GM18873 (cell line): ENCODE measurements around the gene SLC9A1.

Experiments
- ATAC-seq: cut with Tn5 transposase; IDR thresholded peaks from one replicate; pipeline ENCODE4 v1.9.1; 2021; ENCODE audit warnings: mild to moderate bottlenecking, moderate library complexity, moderate number of reproducible peaks; ENCODE audit not compliant: unreplicated experiment, low FRiP score

The SLC9A1 gene

DNA sequence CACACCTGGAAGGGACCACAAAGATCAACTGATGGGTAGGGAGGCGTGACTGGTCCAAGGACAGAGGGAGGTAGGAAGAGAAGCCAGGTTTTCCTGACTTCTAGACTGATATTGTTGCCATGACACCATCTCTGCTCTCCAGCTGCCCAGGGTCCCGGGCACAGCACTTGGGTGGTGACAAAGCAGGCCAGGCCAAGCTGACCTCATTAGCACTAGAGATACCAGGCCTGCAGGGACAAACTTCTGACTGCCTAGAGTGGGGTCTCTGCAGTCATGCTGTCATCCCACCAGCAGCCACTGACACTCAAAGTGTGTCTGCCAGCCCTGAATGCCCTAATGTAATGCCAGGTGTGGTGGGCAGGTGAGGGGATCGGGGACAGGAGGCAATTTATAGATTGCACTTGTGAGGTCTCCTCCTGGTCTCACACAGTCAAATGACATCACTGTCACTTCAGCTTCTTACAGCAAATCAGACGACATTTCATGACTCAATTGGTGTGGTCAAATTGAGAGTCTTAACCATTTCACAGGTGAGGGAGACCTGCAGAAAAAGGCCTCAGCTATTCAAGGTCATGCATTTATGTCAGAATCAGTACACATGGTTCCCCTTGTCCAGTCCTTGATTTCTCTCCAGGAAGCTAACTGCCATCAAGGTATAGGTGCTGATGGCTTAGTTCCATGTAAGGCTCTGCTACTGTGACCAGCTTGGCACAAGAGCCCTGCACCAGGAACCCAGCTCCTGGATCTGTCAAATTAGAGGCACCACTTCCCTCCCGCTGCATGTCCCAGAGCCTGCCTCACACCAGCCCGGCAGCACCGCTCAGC lies 2.7 kb downstream of the SLC9A1 start:
- ATAC-seq: no peak

DNA sequence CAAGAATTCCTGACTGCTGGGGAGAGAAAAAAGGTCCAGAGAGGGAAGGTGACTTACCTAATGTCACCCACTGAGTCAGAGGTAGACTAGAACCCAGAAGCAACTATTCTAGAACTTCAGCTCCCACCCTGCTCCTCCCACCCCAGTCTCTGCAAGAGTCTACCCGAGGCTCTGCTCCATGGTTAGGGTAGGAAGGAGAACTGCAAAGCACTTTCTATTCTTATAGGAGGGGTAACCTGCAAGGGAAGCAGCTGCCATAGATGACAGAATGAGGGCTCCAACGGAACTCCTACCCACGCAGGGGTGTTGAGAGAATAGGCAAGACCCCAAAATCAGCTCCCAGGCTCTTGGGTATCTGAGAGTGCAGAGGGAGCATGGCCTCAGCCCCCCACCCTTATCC lies 4.3 kb downstream of the SLC9A1 start:
- ATAC-seq: no peak

DNA sequence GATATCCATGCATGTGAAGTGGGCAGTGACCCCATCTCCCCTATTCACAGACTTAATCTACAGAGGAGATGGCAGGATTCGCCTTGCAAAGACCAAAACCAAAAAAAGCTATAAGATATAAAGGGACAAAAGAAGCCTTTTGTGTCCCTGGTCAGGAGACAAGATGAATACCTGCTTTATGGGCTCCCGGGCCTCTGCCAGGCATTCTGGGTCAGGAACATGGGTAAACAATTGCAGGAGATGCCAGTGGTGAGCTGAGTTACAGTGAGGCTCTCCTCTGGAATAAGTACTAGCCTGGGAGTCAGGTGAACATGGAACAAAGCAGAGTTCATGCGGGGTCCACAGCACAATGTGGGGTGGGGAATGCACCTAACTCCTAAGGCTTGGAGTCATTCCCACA lies 4.7 kb downstream of the SLC9A1 start:
- no peak for ATAC-seq

DNA sequence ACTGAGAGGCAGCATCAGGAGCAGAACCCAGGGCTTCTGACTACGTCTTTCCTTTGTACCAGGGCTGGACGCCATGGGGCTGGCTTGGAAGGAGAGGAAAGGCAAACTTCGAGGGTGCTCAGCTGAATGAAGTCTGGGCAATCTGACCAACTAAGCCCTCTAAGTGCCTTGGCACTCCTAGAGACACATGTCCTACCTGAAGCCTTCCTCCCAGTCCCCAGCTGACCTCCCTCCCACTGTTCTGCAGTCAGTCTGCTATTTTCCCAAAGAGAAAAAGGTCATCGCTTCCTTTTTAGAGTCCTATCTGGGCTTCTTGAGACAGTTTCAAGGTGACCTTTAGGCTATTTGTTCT lies 5.2 kb downstream of the SLC9A1 start:
- ATAC-seq: no peak

DNA sequence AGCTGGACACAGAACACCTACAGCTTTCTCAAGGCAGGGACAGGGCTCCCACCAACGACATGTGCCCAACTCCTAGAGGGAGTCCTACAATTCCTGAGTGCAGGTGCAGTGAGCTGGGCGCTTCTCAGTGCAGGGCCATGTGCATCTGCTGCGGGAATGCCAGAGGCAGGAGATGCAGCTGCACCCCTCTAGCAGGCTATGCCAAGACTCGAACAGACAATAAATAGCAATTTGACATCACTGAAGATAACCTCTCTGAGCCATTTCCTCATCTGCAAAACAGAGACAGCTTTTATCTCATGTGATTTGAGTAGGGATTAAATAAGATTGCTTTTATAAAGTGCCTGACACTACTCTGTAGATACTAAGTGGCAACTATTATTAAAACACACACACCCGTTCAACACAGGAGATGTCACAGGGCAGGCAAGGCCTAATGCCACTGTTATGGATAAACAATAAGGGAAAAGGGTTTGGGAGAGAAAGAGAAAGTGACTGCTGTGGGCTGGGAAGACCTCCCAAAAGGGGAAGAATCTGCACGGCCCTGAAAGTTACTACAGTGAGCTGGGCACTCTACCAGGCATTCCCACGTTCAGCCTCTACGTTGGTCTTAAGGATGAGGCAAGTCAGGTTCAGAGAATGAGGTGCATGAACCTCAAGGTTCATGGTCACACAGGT lies 5.7 kb downstream of the SLC9A1 start:
- no peak for ATAC-seq

DNA sequence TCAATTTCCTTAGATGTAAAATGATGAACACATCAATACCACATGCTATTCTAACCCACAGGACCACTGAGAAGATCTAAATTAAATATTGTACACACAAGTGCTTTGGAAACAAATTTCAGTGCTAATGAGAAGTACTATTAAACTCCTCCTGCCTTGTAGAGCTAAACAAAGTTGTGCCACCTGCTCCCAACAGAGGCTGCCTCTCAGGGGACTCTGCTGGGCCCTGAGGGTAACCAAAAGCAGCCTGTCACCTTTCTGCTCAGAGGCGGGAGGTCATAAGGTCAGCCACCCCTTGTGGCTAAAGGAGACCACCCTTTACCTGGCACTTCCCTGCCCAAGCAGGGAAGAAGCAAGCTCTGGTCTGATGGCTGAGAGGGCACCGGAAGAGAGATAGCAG lies 6.3 kb downstream of the SLC9A1 start:
- ATAC-seq: no peak

DNA sequence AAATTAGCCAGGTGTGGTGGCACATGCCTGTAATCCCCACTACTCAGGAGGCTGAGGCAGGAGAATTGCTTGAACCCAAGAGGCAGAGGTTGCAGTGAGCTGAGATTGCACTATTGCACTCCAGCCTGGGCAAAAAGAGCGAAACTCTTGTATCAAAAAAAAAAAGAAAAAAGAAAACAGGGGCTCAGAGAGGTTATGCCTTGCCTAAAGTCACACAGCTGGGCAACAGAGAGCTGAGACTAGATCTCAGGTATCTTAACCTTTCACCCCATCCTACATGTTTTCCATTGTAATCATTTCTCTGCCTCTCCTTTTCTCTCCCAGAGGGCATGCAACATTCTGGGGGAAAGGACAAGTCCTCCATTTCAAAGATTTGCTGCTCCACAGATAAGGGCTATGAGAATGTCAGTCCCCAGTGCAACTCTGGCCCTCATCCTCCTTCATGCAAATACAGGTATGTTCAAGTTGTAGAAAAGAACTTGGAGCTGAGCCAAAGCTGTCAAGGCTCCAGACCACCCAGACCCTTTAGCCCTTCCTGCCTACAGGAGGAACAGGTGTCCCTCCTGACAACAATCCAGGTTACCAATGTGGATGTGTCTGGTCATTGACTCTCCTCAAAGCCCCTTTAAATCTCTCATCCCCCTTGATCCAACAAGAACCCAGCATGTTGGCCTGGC lies 6.9 kb downstream of the SLC9A1 start:
- ATAC-seq: no peak

DNA sequence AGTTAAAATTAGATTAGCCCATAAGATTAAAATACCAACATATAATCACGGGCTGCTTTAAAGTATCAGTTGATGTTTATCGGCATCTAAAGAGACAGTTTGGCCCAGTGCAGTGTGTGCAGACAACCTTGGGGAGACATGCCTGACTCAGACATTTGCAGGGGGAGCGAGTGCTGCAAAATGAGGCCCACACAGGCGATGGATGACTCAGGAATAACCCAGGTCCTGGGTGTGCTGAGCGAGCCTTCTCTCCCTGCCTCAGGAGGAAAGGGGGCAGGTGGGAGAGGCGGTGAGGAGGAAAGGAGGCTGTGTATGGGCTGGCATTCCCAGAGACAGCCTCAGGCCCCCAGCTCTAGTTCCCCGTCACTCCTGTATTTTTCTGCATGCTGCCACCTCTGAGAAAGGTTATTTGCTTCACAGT lies 9.0 kb downstream of the SLC9A1 start:
- ATAC-seq: no peak

DNA sequence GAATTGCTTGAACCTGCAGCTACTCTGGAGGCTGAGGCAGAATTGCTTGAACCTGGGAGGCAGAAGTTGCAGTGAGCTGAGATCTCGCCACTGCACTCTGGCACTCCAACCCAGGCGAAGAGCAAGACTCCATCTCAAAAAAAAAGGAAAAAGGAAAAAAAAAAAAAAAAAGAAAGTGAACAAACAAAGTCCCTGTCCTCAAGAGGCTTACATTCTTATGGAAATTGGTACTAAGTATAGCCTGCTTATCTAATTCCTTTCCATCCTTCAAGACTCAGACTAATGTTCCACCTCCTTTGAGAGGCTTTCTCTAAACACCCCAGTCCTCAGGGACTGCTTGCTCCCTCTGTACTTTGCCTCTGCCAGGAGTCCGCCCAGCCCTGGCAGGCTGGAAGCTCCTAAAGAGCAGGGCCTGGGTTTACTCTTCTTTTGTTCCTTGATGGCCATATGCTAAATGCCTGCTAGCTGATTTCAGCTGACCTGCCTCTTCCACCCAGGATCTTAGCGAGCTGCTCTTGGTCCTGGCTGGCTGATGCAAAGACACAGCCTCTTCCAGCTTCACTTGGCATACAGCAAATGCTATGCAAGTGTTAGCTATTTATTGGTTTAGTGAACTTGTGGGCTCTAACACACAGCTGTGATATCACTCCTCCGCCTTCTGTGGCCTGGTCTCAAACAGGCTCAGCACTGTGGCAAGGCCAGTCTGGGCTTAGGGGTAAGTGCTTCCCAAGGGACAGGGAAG lies 9.8 kb downstream of the SLC9A1 start:
- no peak for ATAC-seq

DNA sequence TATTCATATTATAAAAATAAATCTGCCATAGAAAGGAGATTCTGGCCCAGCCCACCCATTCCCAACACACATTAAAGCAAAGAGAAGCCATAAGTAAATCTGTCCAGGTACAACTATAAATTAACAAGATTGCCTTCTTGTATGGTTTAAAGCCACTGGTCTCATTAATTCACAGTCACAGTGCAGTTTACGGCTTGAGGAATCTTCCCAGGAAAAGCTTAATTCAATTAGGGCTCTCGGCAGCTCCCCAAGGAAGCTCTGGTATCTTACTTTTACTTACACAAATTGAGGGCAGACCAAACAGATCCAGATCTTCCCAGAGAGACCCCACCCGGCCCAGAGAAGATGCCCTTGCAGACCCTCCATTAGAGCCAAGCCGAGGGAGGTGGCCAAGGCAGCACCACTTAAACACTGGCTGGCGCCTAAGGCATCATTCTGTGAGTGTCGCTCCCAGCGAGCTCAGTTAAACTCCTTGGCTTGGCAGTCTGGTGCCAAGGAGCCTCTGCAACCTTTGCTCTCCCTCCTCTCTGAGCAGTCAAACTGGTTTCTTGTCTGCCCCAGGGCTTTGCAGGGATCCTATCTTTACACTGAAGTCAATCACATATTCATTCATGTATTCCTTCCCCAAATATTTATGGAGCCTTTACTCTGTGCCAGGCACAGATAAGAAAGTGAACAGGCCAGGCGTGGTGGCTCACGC lies 10.7 kb downstream of the SLC9A1 start:
- no peak for ATAC-seq

DNA sequence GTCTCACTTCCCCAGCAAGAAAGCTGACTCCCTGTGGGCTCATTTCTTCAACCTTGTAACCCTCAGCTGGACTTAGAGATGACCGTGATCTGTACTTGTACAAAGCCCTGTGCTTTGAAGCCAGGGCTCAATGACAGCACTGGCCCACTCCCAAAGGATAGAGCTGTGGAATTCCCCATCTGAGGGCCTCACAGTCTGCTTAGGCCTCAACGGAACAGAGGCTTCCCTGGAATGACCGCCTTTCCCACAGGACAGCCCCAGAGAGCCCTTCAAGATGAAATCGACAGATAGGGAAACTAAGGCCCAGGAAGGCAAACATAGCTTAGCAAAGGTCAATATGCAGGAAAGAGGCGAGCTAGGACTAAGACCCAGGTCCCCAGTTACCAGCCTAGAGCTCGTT lies 11.5 kb downstream of the SLC9A1 start:
- ATAC-seq: no peak

DNA sequence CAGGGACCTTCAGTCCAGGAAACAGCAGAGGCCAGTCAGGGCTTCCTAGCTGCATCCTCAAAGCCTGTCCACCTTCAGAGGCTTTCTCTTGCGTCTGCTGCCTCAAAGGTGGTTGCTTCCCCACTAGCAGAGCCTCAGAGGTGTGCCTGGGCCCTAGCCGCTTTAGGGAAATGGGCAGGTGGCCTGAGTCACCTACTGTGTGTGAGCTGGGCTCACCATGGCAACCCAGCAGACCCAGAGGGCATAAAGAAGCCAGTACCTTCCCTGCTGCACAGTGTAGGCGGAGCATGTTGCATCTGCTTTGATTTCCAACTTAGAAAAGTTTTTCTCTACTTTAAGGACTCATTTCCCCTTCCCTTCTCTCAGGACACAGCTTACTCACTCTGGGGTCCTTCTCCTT lies 12.5 kb downstream of the SLC9A1 start:
- ATAC-seq: no peak

DNA sequence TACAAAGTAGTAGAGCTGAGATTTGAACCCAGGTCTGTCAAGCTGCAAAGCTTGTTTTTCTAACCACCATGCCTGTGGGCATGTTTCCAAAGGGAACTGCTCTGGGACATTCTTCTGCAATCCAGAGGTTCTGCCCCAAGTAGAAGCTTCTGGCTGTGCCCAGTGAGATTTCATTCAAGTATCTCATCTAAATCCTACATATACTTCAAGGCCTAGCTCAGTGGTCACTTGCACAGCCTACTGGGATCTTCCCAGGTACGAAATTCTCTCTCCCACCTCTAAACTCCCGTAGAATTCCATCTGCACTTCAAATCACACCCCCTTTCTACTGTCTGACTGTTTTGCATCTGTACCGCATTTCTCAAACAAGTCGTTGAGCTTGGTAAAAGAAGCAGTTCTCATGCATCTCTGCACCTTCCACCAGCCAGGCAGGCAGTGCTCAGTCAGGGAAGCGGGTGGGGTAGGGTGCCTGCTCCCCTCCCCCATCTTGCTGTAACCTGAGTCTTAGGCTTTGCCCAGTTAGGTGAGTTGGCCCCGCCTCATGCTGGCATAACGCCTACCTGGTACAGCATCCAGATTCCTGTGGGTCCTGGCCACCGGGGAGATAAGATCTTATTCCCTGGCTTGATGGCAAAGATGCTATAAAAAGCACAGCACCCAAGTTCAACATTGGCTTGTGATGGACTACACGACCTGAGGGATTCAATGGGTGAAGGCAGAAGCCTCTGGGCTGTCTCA lies 13.5 kb downstream of the SLC9A1 start:
- no peak for ATAC-seq

DNA sequence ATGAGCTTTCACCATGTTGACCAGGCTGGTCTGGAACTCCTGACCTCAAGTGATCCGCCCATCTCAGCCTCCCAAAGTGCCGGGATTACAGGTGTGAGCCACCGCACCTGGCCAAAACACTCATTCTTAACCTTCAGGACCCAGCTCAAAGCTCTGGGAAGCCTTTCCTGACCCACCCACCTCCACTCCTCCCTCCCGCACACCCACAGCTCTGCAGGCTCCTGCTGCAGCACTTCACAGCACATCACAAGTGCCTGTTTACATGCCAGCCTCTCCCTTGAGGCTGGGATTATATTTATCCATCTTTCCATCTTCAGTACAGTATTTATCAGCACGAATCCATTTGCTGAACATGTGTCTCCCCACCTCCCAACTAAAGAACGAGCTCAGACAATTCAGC lies 14.9 kb downstream of the SLC9A1 start:
- ATAC-seq: no peak

DNA sequence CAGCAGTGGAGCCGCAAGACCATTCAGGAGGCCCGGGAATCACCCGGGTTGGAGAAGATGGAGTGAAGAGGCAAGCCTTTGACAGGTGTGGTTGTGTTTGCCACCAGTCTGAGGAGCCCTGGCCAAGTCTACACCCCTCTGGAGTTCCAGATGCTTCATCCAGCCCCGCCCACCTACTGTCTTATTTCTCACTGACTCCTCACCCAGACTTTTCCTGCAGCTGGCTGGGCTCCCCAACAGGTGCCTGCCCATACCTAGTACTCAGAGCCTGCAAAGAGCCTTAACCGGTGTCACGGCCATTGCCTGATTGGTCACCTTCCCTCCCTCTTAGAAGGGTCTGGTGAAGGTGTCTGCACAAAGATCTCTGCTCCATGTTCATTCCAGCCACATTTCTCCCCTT lies 16.0 kb downstream of the SLC9A1 start:
- ATAC-seq: no peak

DNA sequence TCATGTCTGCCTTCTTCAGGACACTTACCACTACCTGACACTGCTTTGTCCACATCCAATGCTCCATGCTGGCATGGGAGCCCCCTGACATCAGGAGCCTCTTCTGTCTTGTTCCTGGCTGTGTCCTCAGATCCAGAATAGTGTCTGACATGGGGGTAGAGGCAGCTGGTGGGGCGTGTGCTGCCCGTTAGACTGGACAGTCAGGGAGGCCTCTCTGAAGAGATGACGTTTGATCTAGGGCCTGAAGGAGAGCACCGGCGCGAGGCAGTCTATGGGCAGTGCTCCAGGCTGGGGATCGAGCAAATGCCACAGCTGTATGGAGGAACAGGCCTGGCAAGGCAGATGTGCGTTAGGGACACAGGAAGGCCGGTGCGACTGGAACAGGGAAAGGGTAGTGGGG lies 16.6 kb downstream of the SLC9A1 start:
- ATAC-seq: no peak

DNA sequence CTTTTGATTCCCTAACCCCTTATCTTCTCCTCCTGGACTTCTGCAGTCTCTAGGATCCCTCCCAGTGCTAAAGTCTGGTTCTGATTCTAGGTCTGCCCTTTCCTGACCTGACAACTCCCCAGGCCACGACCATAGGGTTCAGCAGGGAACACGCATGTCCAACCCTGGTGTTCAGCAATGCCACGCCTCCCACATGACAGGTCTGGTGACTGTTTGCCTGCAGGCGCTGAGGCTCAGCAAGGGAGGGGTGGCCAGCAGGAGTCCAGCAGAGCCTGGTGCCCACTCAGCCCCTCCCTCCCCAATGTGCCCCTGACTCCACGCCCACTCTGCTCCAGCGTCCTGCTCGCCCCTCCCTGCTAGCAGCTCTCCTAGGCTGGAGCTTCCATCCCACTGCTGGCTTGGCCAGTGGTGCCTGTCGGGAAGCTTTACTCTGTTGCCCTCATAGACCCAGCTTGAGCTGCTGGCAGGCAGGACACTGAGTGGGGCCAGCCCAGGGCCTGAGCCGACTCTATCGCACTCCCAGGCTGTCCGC lies 17.3 kb downstream of the SLC9A1 start:
- no peak for ATAC-seq

DNA sequence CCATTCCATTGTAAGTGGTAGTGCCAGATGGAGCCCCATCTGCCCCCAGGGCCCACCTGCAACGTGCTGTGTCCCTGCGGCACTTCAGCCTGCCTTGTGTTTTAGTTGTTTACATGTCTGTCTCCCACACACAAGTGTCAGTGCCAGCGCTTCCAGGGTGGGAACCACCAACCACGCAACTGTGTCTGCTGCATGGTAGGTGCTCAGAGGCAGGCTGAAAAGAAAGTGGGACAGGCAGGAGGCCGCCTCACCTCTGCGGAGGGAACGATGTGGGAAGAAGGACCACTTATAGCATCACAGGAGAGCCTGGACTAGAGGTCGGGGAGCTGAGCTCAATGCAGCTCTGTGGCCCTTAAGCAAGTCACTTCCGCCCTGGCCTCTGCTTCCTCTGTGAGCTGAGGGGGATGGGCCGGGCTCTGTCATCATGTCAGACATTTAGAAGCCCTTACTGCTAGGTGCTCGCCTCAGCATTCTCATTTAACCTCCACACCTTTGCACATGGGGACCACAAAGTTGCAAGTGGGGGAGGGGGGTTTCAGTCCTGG lies 17.9 kb downstream of the SLC9A1 start:
- no peak for ATAC-seq

DNA sequence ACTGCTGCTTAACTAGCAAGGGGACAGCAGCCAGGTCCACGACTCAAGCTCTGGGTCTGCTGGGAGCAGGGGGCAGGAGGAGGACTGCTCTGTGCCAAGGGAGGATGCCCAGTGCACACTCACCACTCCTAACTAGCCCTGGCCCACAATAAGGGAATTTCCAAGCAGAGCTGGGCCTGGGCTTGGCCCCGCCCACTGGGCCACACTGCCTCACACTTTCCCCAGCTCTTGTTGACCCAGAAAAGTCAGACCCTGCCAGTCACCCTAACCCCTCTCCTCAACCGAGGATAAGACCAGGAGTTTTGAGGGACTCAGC lies 18.7 kb downstream of the SLC9A1 start:
- no peak for ATAC-seq
